Esophagus muscularis mucosa (tissue), 4 donors: ENCODE results near the gene CACNB4. TPM values are rescaled to one million over a fixed set of nuclear protein-coding genes. Genes with fewer than 3 reads are reported as not detected.

ENCODE experiments used
- DNase-seq: peaks from one replicate; pipeline ENCODE4 v3.0.0-alpha.2; 2017; ENCODE audit errors: extremely low spot score
- H3K27ac ChIP-seq, 4 donors: fragments of 200-600 bp; sonication (generic); replicated peaks in 1 of 4; 1 replicate in 3 of 4; 2 replicates in 1 of 4; pipeline ENCODE4 v1.5.1; 2016 to 2019; ENCODE audit warnings: mild to moderate bottlenecking in 1 of 4
- H3K27me3 ChIP-seq, 4 donors: fragments of 200-600 bp; sonication (generic); one replicate each; pipeline versions ENCODE4 v1.5.1 to v1.6.0; 2016 to 2019
- H3K36me3 ChIP-seq, 4 donors: fragments of 200-600 bp; sonication (generic); one replicate each; pipeline ENCODE4 v1.5.1; 2016 to 2019
- H3K4me1 ChIP-seq, 4 donors: fragments of 200-600 bp; sonication (generic); one replicate each; pipeline ENCODE4 v1.5.1; 2016 to 2019
- H3K4me3 ChIP-seq, 4 donors: fragments of 200-600 bp; sonication (generic); 1 replicate in 2 of 4; 2 replicates in 2 of 4; pipeline ENCODE4 v1.5.1; 2016 to 2019; ENCODE audit warnings: mild to moderate bottlenecking in 4 of 4, moderate library complexity in 1 of 4
- H3K9me3 ChIP-seq, 4 donors: fragments of 200-600 bp; sonication (generic); 1 replicate in 3 of 4; 2 replicates in 1 of 4; pipeline ENCODE4 v1.5.1; 2016 to 2019
- EP300 ChIP-seq: sonication (generic); formaldehyde crosslinking; IDR thresholded peaks from one replicate; pipeline ENCODE4 v1.6.1; 2017; ENCODE audit warnings: antibody characterized with exemption
- POLR2A ChIP-seq: fragments of 450-650 bp; IDR thresholded peaks from one replicate; pipeline ENCODE4 v1.6.1; 2017; ENCODE audit warnings: antibody characterized with exemption, moderate library complexity, mild to moderate bottlenecking, low read depth
- POLR2AphosphoS5 ChIP-seq, 2 donors: sonication (generic); formaldehyde crosslinking; IDR thresholded peaks; one replicate each; pipeline ENCODE4 v1.6.1; 2017; ENCODE audit warnings: antibody characterized with exemption in 2 of 2
- WGBS: methylation state at CpG from one replicate; pipeline ENCODE4 v1.1.5; 2018; 5-methylcytosine and 5-hydroxymethylcytosine counted together
- intact Hi-C: fragments of 100-400 bp; cut with DNase I; formaldehyde crosslinking; loops from one replicate; pipeline ENCODE4 v1.15.1; 2023
- total RNA-seq, 4 donors: library from RNA; depleted of rRNA; stranded (reverse); fragments of >200 nt; gene quantifications; one replicate each; pipeline versions ENCODE4 v1.1.0 to v1.2.1, GENCODE V29; 2016
- TF ChIP-seq, protein P1 (sequence below), 3 experiments: fragments of 200-600 bp in 2 of 3; fragments of 450-650 bp in 1 of 3; sonication (generic) in 2 of 3; IDR thresholded peaks; one replicate each; pipeline ENCODE4 v1.5.1; 2017 to 2019; ENCODE audit warnings: antibody characterized with exemption in 3 of 3, mild to moderate bottlenecking in 2 of 3, moderate library complexity in 1 of 3

Gene CACNB4
- total RNA-seq, 4 donors from 2014 or later = 1.7 to 3.5 (median 2.3) TPM

DNA sequence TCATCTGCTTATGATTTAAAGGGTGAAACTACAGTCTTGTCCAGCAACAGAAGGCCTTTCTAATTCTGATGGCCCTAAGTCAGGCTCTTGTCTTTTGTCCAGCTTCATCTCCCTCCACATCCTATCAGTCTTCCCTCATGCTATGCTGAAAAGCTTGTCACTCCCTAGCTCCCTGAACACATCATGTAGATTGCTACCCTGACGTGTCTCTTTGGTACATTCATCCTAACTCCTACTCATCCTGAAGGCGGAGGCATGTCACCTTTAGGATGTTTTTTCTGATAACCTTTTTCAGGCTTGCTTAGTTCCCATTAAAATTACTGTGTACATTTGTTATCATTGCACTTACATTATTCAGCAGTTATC is 192.2 kb downstream of the CACNB4 start:
- Histone ChIP-seq H3K9me3 (no peaks in the 10 kb centered on the region), H3K4me3 (no peak overlapping the region), H3K27ac (no peak overlapping the region), H3K36me3 (no peaks in the 10 kb centered on the region), H3K27me3 (no peaks in the 10 kb centered on the region), H3K4me1 (peaks cover 9 to 19% (median 16%) of the 10 kb centered on the region in 4 donors)
- TF ChIP-seq POLR2AphosphoS5 (IDR thresholded peaks at IDR 0.05) (no peak), EP300 (no peak), POLR2A (no peak)
- TF ChIP-seq, protein P1, sequence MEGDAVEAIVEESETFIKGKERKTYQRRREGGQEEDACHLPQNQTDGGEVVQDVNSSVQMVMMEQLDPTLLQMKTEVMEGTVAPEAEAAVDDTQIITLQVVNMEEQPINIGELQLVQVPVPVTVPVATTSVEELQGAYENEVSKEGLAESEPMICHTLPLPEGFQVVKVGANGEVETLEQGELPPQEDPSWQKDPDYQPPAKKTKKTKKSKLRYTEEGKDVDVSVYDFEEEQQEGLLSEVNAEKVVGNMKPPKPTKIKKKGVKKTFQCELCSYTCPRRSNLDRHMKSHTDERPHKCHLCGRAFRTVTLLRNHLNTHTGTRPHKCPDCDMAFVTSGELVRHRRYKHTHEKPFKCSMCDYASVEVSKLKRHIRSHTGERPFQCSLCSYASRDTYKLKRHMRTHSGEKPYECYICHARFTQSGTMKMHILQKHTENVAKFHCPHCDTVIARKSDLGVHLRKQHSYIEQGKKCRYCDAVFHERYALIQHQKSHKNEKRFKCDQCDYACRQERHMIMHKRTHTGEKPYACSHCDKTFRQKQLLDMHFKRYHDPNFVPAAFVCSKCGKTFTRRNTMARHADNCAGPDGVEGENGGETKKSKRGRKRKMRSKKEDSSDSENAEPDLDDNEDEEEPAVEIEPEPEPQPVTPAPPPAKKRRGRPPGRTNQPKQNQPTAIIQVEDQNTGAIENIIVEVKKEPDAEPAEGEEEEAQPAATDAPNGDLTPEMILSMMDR (IDR thresholded peaks at IDR 0.05) = no peak
- no peak for DNase-seq
- intact Hi-C loops = no loop called here
- 92% methylated on average over 2 of the region's 2 CpGs for WGBS

DNA sequence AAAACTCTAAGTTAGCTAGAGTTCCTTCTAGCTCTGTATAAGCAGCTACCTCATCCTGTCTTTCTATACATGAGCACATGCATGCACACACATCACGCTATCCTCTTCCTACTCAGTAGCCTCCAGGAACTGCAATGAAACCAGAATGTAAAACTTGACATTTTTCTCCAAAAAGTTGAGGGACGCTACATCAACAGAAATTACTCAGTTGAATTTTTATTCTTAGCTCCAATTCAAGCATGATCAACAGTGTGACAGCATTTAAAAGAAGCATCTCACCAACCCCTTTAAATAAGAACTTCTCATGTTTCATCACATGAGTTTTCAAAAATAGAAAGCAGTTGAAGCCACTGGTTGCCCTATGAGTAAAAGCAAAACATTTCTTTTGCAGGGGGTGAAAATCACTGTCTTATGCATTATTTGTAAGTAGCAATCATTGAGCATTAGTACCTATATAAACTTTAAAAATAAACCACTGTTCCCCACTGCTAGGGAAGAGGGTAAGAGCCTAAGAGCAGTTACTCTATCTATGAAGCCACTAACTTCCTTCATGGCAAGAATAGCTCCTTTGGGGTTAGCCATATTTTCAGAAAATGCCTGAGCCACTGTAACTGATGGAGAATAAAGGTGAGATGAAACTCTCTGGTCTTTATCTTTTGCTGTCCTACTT is 192.7 kb downstream of the CACNB4 start:
- Histone ChIP-seq H3K27ac (no peak overlapping the region), H3K27me3 (no peaks in the 10 kb centered on the region), H3K36me3 (no peaks in the 10 kb centered on the region), H3K4me3 (no peak overlapping the region), H3K4me1 (peaks cover 9 to 19% (median 16%) of the 10 kb centered on the region in 4 donors), H3K9me3 (no peaks in the 10 kb centered on the region)
- WGBS = 82% methylated on average over 2 of the region's 2 CpGs
- no peak for TF ChIP-seq EP300
- TF ChIP-seq POLR2A = no peak
- TF ChIP-seq, protein P1 (IDR thresholded peaks at IDR 0.05) = no peak
- TF ChIP-seq POLR2AphosphoS5 (IDR thresholded peaks at IDR 0.05) = no peak
- DNase-seq = no peak
- intact Hi-C loops = no loop called here

DNA sequence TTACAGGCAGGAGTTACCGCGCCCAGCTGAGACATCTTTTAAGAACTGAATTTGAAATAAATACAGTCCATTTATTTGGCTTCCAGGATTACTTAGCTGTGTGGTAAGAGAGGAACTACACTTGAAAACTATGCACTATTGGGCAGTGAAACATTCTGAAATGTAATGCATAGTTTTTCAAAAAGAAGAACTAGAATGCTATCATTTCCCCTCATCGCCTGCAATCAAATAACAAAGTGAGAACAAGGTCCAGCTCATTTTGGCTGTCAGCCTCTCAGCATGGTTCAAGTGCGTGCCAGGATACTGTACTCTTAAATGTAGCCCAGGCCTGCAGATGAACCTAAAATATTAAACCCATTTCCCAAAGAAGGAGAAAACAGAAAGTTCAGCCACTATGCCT is 194.0 kb downstream of the CACNB4 start:
- DNase-seq = no peak
- no peaks in the 10 kb centered on the region for H3K9me3 ChIP-seq
- no peak overlapping the region for H3K27ac ChIP-seq
- no peaks in the 10 kb centered on the region for H3K27me3 ChIP-seq
- H3K36me3 ChIP-seq = no peaks in the 10 kb centered on the region
- peaks cover 9 to 19% (median 16%) of the 10 kb centered on the region in 4 donors for H3K4me1 ChIP-seq
- H3K4me3 ChIP-seq = no peak overlapping the region
- intact Hi-C loops = no loop called here
- TF ChIP-seq POLR2AphosphoS5 (IDR thresholded peaks at IDR 0.05) (no peak), EP300 (no peak), POLR2A (no peak)
- TF ChIP-seq, protein P1 (IDR thresholded peaks at IDR 0.05) = no peak
- WGBS = 83% methylated on average over 4 of the region's 4 CpGs

DNA sequence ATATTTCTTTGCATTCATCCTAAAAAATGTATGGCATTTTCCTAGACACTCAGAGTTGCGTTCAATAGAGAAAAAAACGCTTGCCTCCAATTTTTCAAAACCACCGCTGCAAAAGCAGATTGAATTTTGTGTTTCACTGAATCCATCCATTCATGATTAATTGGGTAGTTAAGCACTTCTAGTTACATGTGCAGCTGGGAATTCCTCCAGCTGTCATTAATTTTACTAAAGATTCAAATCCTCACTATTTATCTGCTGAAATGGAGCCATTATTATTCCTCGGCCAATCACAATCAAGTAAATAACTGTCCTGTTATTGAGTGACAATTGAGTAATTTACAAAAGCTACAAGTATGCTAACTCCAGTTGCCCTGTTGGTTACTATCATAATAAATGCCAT is 194.8 kb downstream of the CACNB4 start:
- Histone ChIP-seq H3K9me3 (no peaks in the 10 kb centered on the region), H3K4me3 (no peak overlapping the region), H3K27me3 (no peaks in the 10 kb centered on the region), H3K4me1 (peaks cover 9 to 19% (median 16%) of the 10 kb centered on the region in 4 donors), H3K27ac (no peak overlapping the region), H3K36me3 (no peaks in the 10 kb centered on the region)
- TF ChIP-seq, protein P1 (IDR thresholded peaks at IDR 0.05) = no peak
- TF ChIP-seq POLR2A = no peak
- no peak for TF ChIP-seq POLR2AphosphoS5 (IDR thresholded peaks at IDR 0.05)
- TF ChIP-seq EP300 = no peak
- intact Hi-C loops = no loop called here
- DNase-seq = no peak
- 52% methylated on average over 4 of the region's 4 CpGs for WGBS

DNA sequence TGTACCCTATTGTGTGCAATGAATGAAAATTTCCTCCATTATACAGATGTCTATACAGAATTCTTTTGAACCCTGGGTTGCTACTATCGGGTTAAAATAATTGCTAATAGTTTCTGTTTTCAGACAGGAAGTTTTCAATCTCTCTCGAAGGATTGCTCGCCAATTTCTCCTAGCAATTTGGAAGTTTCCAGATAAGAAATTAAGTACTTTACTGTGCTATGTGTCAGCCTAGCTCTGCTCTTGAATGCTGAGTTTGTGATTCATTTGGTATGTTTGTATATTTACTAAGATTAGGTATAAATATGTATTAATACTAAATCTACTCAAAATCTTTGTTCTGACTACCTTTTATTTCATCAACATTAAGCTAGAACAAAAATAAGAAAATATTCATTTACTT is 196.0 kb downstream of the CACNB4 start:
- TF ChIP-seq EP300 = no peak
- no peak for TF ChIP-seq POLR2A
- no peak for TF ChIP-seq POLR2AphosphoS5 (IDR thresholded peaks at IDR 0.05)
- TF ChIP-seq, protein P1 (IDR thresholded peaks at IDR 0.05) = no peak
- no peaks in the 10 kb centered on the region for H3K9me3 ChIP-seq
- no peaks in the 10 kb centered on the region for H3K27me3 ChIP-seq
- H3K4me3 ChIP-seq = no peak overlapping the region
- WGBS = 60% methylated on average over 3 of the region's 3 CpGs
- H3K27ac ChIP-seq = no peak overlapping the region
- peaks cover under 1 to 14% (median 11%) of the 10 kb centered on the region in 4 donors for H3K4me1 ChIP-seq
- no peaks in the 10 kb centered on the region for H3K36me3 ChIP-seq
- DNase-seq = no peak
- intact Hi-C loops = no loop called here
